K562 (cell line): Measurements from ENCODE around the gene VPS37D. TPM values are rescaled to one million over a fixed set of nuclear protein-coding genes. Genes with fewer than 3 reads are reported as not detected.

Experiments used
- FOXA1 ChIP-seq: fragments of 450-650 bp; IDR thresholded peaks from 2 replicates; pipeline ENCODE4 v1.6.1; 2016; ENCODE audit warnings: mild to moderate bottlenecking, borderline replicate concordance
- REST ChIP-seq, 2 experiments: fragments of 450-650 bp; formaldehyde crosslinking in 1 of 2; IDR thresholded peaks; 2 replicates each; pipeline versions ENCODE4 v1.4.0 to v1.6.1; 2014 to 2020; ENCODE audit warnings: mild to moderate bottlenecking in 2 of 2, borderline replicate concordance in 1 of 2, low read depth in 1 of 2
- USF1 ChIP-seq: sonication (generic); formaldehyde crosslinking; IDR thresholded peaks from 2 replicates; pipeline ENCODE4 v1.9.0; 2022; ENCODE audit warnings: mild to moderate bottlenecking, missing genetic modification reagents
- polyA plus RNA-seq, 8 experiments: library from polyadenylated mRNA; depleted of rRNA in 4 of 8; stranded (reverse) in 5 of 8; unstranded in 3 of 8; fragments of >200 nt; fragmentation: Nextera tagmentation in 2 of 8; fragmentation: Illumina TruSeq in 1 of 8; extraction: Ambion mirVana in 2 of 8; extraction: Trizol in 1 of 8; gene quantifications; 2 replicates each; pipeline versions ENCODE4 v1.2.1 to v1.2.3, GENCODE V29; 2011 to 2014; ENCODE audit warnings: inconsistent platforms in 1 of 8, missing spikeins in 1 of 8
- total RNA-seq, 7 experiments: library from RNA; depleted of rRNA in 6 of 7; stranded (reverse); fragments of >200 nt in 6 of 7; fragmentation: Illumina TruSeq in 2 of 7; extraction: Trizol in 2 of 7; gene quantifications; 2 replicates each; pipeline versions ENCODE4 v1.2.1 to v1.2.3, GENCODE V29; 2011 to 2021; ENCODE audit warnings: low replicate concordance in 1 of 7
- TF ChIP-seq, protein P1 (sequence below): fragments of 450-650 bp; formaldehyde crosslinking; IDR thresholded peaks from 2 replicates; pipeline ENCODE4 v1.4.0; 2020; ENCODE audit warnings: mild to moderate bottlenecking, mixed read lengths

The VPS37D gene
- total and polyA plus RNA-seq, 9 of the 15 experiments (the other 6 are each of a cell fraction or from before 2014, with no cell fraction given), result 0.25 to 2.3 (median 1.0) TPM; not detected in 3

GRCh38 chr7:73650524-73650923, 17.1 kb upstream of the VPS37D start (continued):
- TF ChIP-seq REST (IDR thresholded peaks at IDR 0.05; ENCODE audit: borderline replicate concordance) (0 out of 2 replicates have a peak, but pooled peaks have one; percentile 13), REST (CRISPR knock-in tag; IDR thresholded peaks at IDR 0.05; ENCODE audit: low read depth) (no peak), FOXA1 (no peak), USF1 (peak; percentile 65)
- TF ChIP-seq, protein P1, sequence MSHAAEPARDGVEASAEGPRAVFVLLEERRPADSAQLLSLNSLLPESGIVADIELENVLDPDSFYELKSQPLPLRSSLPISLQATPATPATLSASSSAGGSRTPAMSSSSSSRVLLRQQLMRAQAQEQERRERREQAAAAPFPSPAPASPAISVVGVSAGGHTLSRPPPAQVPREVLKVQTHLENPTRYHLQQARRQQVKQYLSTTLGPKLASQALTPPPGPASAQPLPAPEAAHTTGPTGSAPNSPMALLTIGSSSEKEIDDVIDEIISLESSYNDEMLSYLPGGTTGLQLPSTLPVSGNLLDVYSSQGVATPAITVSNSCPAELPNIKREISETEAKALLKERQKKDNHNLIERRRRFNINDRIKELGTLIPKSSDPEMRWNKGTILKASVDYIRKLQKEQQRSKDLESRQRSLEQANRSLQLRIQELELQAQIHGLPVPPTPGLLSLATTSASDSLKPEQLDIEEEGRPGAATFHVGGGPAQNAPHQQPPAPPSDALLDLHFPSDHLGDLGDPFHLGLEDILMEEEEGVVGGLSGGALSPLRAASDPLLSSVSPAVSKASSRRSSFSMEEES (CRISPR knock-in tag), result peak; percentile 94
